ENCODE results near the gene HDAC9.

HDAC9 gene

GRCh38 chr7:18831943-18832342, 336.4 kb downstream of the HDAC9 start:
- no peak overlapping the region for H3K4me3 ChIP-seq (ENCODE audit: low read length)
- no peaks in the 10 kb centered on the region for H3K79me2 ChIP-seq (ENCODE audit: control insufficient read depth, insufficient read depth, low read length)
- H2BK120ac ChIP-seq (ENCODE audit: low read depth, low read length): no peak overlapping the region
- H3K36me3 ChIP-seq (ENCODE audit: control insufficient read depth, insufficient read depth, low read length): no peaks in the 10 kb centered on the region
- H3K4me2 ChIP-seq (ENCODE audit: low read length): no peak overlapping the region
- H4K5ac ChIP-seq (ENCODE audit: low read length): no peak overlapping the region
- no peak overlapping the region for H2BK15ac ChIP-seq (replicated peaks; ENCODE audit: low read depth)
- no peak overlapping the region for H3K27ac ChIP-seq (ENCODE audit: low read depth, low read length)
- no peaks in the 10 kb centered on the region for H3K27me3 ChIP-seq (ENCODE audit: insufficient read depth, low read length, poor library complexity)
- no peak overlapping the region for H3K9ac ChIP-seq (ENCODE audit: low read length)
- H4K8ac ChIP-seq (ENCODE audit: low read depth, low read length): no peak overlapping the region
- no peaks in the 10 kb centered on the region for H3K79me1 ChIP-seq (ENCODE audit: low read length)
- no peak overlapping the region for H2AK5ac ChIP-seq (ENCODE audit: low read length)
- H3K23ac ChIP-seq (ENCODE audit: low read length): no peak overlapping the region
- H3K18ac ChIP-seq (ENCODE audit: low read length): no peak overlapping the region
- no peak for DNase-seq
- no peak overlapping the region for H3K4ac ChIP-seq (ENCODE audit: low read depth, low read length)
- no peak overlapping the region for H3K56ac ChIP-seq (ENCODE audit: low read length)
- no peak overlapping the region for H2BK5ac ChIP-seq (ENCODE audit: low read length)
- H3K4me1 ChIP-seq (ENCODE audit: control insufficient read depth, low read depth, low read length): no peaks in the 10 kb centered on the region
- no CpG with 5 or more reads among the region's 2 CpGs for WGBS (ENCODE audit: extremely low coverage, insufficient coverage, low lambda C conversion rate)

GRCh38 chr7:18834577-18834976, 339.0 kb downstream of the HDAC9 start:
- H3K18ac ChIP-seq (ENCODE audit: low read length): no peak overlapping the region
- no peak for DNase-seq
- no peak overlapping the region for H2BK120ac ChIP-seq (ENCODE audit: low read depth, low read length)
- no peak overlapping the region for H2BK5ac ChIP-seq (ENCODE audit: low read length)
- H4K5ac ChIP-seq (ENCODE audit: low read length): no peak overlapping the region
- no peaks in the 10 kb centered on the region for H3K4me1 ChIP-seq (ENCODE audit: control insufficient read depth, low read depth, low read length)
- H3K23ac ChIP-seq (ENCODE audit: low read length): no peak overlapping the region
- H3K36me3 ChIP-seq (ENCODE audit: control insufficient read depth, insufficient read depth, low read length): no peaks in the 10 kb centered on the region
- H3K4me3 ChIP-seq (ENCODE audit: low read length): no peak overlapping the region
- WGBS (ENCODE audit: extremely low coverage, insufficient coverage, low lambda C conversion rate): no CpG with 5 or more reads among the region's 8 CpGs
- no peak overlapping the region for H3K4me2 ChIP-seq (ENCODE audit: low read length)
- no peak overlapping the region for H2AK5ac ChIP-seq (ENCODE audit: low read length)
- no peak overlapping the region for H3K9ac ChIP-seq (ENCODE audit: low read length)
- no peak overlapping the region for H3K27ac ChIP-seq (ENCODE audit: low read depth, low read length)
- H3K79me1 ChIP-seq (ENCODE audit: low read length): no peaks in the 10 kb centered on the region
- H2BK15ac ChIP-seq (replicated peaks; ENCODE audit: low read depth): no peak overlapping the region
- no peak overlapping the region for H4K8ac ChIP-seq (ENCODE audit: low read depth, low read length)
- H3K56ac ChIP-seq (ENCODE audit: low read length): no peak overlapping the region
- H3K4ac ChIP-seq (ENCODE audit: low read depth, low read length): no peak overlapping the region
- H3K27me3 ChIP-seq (ENCODE audit: insufficient read depth, low read length, poor library complexity): no peaks in the 10 kb centered on the region
- H3K79me2 ChIP-seq (ENCODE audit: control insufficient read depth, insufficient read depth, low read length): no peaks in the 10 kb centered on the region

GRCh38 chr7:18835001-18835690, 339.6 kb downstream of the HDAC9 start:
- WGBS (ENCODE audit: extremely low coverage, insufficient coverage, low lambda C conversion rate): no CpG with 5 or more reads among the region's 7 CpGs
- Histone ChIP-seq H3K27ac (ENCODE audit: low read depth, low read length) (no peak overlapping the region), H4K5ac (ENCODE audit: low read length) (no peak overlapping the region)

GRCh38 chr7:18843979-18844378, 348.4 kb downstream of the HDAC9 start:
- no CpG with 5 or more reads among the region's 3 CpGs for WGBS (ENCODE audit: extremely low coverage, insufficient coverage, low lambda C conversion rate)
- Histone ChIP-seq H3K79me2 (ENCODE audit: control insufficient read depth, insufficient read depth, low read length) (no peaks in the 10 kb centered on the region), H3K27me3 (ENCODE audit: insufficient read depth, low read length, poor library complexity) (no peaks in the 10 kb centered on the region), H2BK15ac (replicated peaks; ENCODE audit: low read depth) (no peak overlapping the region), H2BK5ac (ENCODE audit: low read length) (no peak overlapping the region), H3K4ac (ENCODE audit: low read depth, low read length) (no peak overlapping the region), H2BK120ac (ENCODE audit: low read depth, low read length) (no peak overlapping the region), H3K23ac (ENCODE audit: low read length) (no peak overlapping the region), H3K27ac (ENCODE audit: low read depth, low read length) (no peak overlapping the region), H4K8ac (ENCODE audit: low read depth, low read length) (no peak overlapping the region), H3K36me3 (ENCODE audit: control insufficient read depth, insufficient read depth, low read length) (no peaks in the 10 kb centered on the region), H3K56ac (ENCODE audit: low read length) (no peak overlapping the region), H3K4me1 (ENCODE audit: control insufficient read depth, low read depth, low read length) (peaks cover 2% of the 10 kb centered on the region), H4K5ac (ENCODE audit: low read length) (no peak overlapping the region), H3K18ac (ENCODE audit: low read length) (no peak overlapping the region), H3K9ac (ENCODE audit: low read length) (no peak overlapping the region), H2AK5ac (ENCODE audit: low read length) (no peak overlapping the region), H3K4me3 (ENCODE audit: low read length) (no peak overlapping the region), H3K4me2 (ENCODE audit: low read length) (no peak overlapping the region), H3K79me1 (ENCODE audit: low read length) (no peaks in the 10 kb centered on the region)
- no peak for DNase-seq

More at GRCh38 chr7:18835001-18835690, 339.6 kb downstream of the HDAC9 start:
- Histone ChIP-seq H2BK15ac (replicated peaks; ENCODE audit: low read depth) (no peak overlapping the region), H2BK120ac (ENCODE audit: low read depth, low read length) (no peak overlapping the region), H2AK5ac (ENCODE audit: low read length) (no peak overlapping the region), H3K79me1 (ENCODE audit: low read length) (no peaks in the 10 kb centered on the region), H3K4ac (ENCODE audit: low read depth, low read length) (no peak overlapping the region), H2BK5ac (ENCODE audit: low read length) (no peak overlapping the region), H3K4me1 (ENCODE audit: control insufficient read depth, low read depth, low read length) (no peaks in the 10 kb centered on the region), H4K8ac (ENCODE audit: low read depth, low read length) (no peak overlapping the region), H3K4me2 (ENCODE audit: low read length) (no peak overlapping the region), H3K4me3 (ENCODE audit: low read length) (no peak overlapping the region), H3K56ac (ENCODE audit: low read length) (no peak overlapping the region), H3K36me3 (ENCODE audit: control insufficient read depth, insufficient read depth, low read length) (no peaks in the 10 kb centered on the region), H3K27me3 (ENCODE audit: insufficient read depth, low read length, poor library complexity) (no peaks in the 10 kb centered on the region), H3K18ac (ENCODE audit: low read length) (no peak overlapping the region), H3K9ac (ENCODE audit: low read length) (no peak overlapping the region), H3K23ac (ENCODE audit: low read length) (no peak overlapping the region), H3K79me2 (ENCODE audit: control insufficient read depth, insufficient read depth, low read length) (no peaks in the 10 kb centered on the region)
- no peak for DNase-seq

- Histone ChIP-seq H3K9ac (ENCODE audit: low read length) (no peak overlapping the region), H3K36me3 (ENCODE audit: control insufficient read depth, insufficient read depth, low read length) (no peaks in the 10 kb centered on the region), H3K79me2 (ENCODE audit: control insufficient read depth, insufficient read depth, low read length) (no peaks in the 10 kb centered on the region), H2BK5ac (ENCODE audit: low read length) (no peak overlapping the region), H3K23ac (ENCODE audit: low read length) (no peak overlapping the region), H3K4me2 (ENCODE audit: low read length) (no peak overlapping the region), H3K18ac (ENCODE audit: low read length) (no peak overlapping the region), H3K79me1 (ENCODE audit: low read length) (no peaks in the 10 kb centered on the region), H4K5ac (ENCODE audit: low read length) (no peak overlapping the region), H3K27ac (ENCODE audit: low read depth, low read length) (no peak overlapping the region), H3K27me3 (ENCODE audit: insufficient read depth, low read length, poor library complexity) (no peaks in the 10 kb centered on the region), H2BK15ac (replicated peaks; ENCODE audit: low read depth) (no peak overlapping the region), H3K4me3 (ENCODE audit: low read length) (no peak overlapping the region), H4K8ac (ENCODE audit: low read depth, low read length) (no peak overlapping the region), H2AK5ac (ENCODE audit: low read length) (no peak overlapping the region), H3K56ac (ENCODE audit: low read length) (no peak overlapping the region), H3K4ac (ENCODE audit: low read depth, low read length) (no peak overlapping the region), H3K4me1 (ENCODE audit: control insufficient read depth, low read depth, low read length) (peaks cover 2% of the 10 kb centered on the region), H2BK120ac (ENCODE audit: low read depth, low read length) (no peak overlapping the region)
- no CpG with 5 or more reads among the region's 5 CpGs for WGBS (ENCODE audit: extremely low coverage, insufficient coverage, low lambda C conversion rate)
- DNase-seq: no peak
These were observed 349.2 kb downstream of the HDAC9 start for GRCh38 chr7:18844735-18845134.

- no peak overlapping the region for H3K4me3 ChIP-seq (ENCODE audit: low read length)
- no peaks in the 10 kb centered on the region for H3K79me1 ChIP-seq (ENCODE audit: low read length)
- no peak overlapping the region for H2AK5ac ChIP-seq (ENCODE audit: low read length)
- H4K5ac ChIP-seq (ENCODE audit: low read length): no peak overlapping the region
- DNase-seq: no peak
- H3K23ac ChIP-seq (ENCODE audit: low read length): no peak overlapping the region
- no peak overlapping the region for H3K4me2 ChIP-seq (ENCODE audit: low read length)
- H2BK15ac ChIP-seq (replicated peaks; ENCODE audit: low read depth): no peak overlapping the region
- no peak overlapping the region for H3K27ac ChIP-seq (ENCODE audit: low read depth, low read length)
- H2BK5ac ChIP-seq (ENCODE audit: low read length): no peak overlapping the region
- H3K4me1 ChIP-seq (ENCODE audit: control insufficient read depth, low read depth, low read length): peaks cover 2% of the 10 kb centered on the region
- no peak overlapping the region for H3K4ac ChIP-seq (ENCODE audit: low read depth, low read length)
- H3K36me3 ChIP-seq (ENCODE audit: control insufficient read depth, insufficient read depth, low read length): no peaks in the 10 kb centered on the region
- WGBS (ENCODE audit: extremely low coverage, insufficient coverage, low lambda C conversion rate): no CpG with 5 or more reads among the region's 6 CpGs
- H4K8ac ChIP-seq (ENCODE audit: low read depth, low read length): no peak overlapping the region
- no peaks in the 10 kb centered on the region for H3K79me2 ChIP-seq (ENCODE audit: control insufficient read depth, insufficient read depth, low read length)
- H3K27me3 ChIP-seq (ENCODE audit: insufficient read depth, low read length, poor library complexity): no peaks in the 10 kb centered on the region
- H2BK120ac ChIP-seq (ENCODE audit: low read depth, low read length): no peak overlapping the region
- H3K9ac ChIP-seq (ENCODE audit: low read length): no peak overlapping the region
- no peak overlapping the region for H3K56ac ChIP-seq (ENCODE audit: low read length)
- H3K18ac ChIP-seq (ENCODE audit: low read length): no peak overlapping the region
These were observed 350.2 kb downstream of the HDAC9 start for GRCh38 chr7:18845700-18846099.

Data from mesendoderm (in vitro differentiated cells).